Measurements from ENCODE around the gene CLIC3.
A peak's percentile ranks its signal among the peaks of the same experiment; 100 is the strongest.

The CLIC3 gene

GRCh38 chr9:137031904-137032640 is 35.7 kb upstream of the CLIC3 start, which contains the start of gene FUT7:
FUT7 (minus strand) TSS chr9:137032088; CDS start chr9:137031991, 97 bp downstream.
- DNase-seq (ENCODE audit: insufficient read length, low spot score): no peak
- FAIRE-seq: no peak

GRCh38 chr9:137030538-137031527 is 34.5 kb upstream of the CLIC3 start:
- DNase-seq (ENCODE audit: insufficient read length, low spot score) (no peak), FAIRE-seq (no peak)

- no peak for DNase-seq (ENCODE audit: insufficient read length, low spot score)
These were observed 33.6 kb upstream of the CLIC3 start for GRCh38 chr9:137030006-137030405.

DNA sequence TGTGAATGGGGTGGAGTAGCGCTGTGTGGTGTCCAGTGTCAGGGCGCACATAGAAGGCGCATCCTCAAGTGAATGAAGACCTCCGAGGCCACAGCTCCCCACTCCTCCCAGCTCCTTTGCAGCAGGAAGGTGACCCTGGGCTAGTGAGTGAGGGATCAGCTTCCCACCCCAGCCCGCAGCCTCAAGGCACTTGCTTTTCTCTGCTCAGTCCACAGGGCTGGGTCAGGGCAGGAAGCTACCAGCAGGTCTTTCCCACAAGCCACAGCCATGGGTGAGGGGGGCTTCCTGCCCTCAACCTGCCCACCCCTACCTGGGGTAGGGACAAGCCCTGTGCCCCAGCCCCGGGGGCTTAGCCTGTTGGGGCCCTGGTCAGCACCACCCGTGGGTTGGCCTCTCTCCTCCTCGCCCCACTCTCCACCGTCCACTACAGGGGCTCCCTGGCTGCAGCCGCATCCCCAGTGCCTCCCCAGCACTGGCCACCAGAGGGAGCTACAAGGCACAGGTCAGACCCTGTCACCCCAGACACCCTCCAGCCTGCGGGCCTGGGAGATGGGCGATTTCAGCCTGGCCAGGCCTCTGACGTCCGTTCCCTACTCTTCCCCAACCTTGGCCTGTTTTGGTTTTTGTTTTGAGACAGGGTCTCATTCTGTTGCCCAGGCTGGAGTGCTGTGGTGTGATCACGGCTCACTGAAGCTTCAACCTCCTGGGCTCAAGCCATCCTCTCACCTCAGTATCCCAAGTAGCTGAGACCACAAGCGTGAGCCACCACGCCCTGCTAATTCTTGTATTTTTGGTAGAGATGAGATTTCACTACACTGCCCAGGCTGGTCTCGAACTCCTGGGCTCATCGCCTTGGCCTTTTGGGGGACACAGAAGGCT is 32.9 kb upstream of the CLIC3 start:
- FAIRE-seq: peak; percentile 59
- DNase-seq (ENCODE audit: insufficient read length, low spot score): peak; percentile 74

More at GRCh38 chr9:137030006-137030405, 33.6 kb upstream of the CLIC3 start:
- FAIRE-seq: no peak

- peak; percentile 23 for FAIRE-seq
These were observed 32.1 kb upstream of the CLIC3 start for GRCh38 chr9:137028263-137029057.

DNA sequence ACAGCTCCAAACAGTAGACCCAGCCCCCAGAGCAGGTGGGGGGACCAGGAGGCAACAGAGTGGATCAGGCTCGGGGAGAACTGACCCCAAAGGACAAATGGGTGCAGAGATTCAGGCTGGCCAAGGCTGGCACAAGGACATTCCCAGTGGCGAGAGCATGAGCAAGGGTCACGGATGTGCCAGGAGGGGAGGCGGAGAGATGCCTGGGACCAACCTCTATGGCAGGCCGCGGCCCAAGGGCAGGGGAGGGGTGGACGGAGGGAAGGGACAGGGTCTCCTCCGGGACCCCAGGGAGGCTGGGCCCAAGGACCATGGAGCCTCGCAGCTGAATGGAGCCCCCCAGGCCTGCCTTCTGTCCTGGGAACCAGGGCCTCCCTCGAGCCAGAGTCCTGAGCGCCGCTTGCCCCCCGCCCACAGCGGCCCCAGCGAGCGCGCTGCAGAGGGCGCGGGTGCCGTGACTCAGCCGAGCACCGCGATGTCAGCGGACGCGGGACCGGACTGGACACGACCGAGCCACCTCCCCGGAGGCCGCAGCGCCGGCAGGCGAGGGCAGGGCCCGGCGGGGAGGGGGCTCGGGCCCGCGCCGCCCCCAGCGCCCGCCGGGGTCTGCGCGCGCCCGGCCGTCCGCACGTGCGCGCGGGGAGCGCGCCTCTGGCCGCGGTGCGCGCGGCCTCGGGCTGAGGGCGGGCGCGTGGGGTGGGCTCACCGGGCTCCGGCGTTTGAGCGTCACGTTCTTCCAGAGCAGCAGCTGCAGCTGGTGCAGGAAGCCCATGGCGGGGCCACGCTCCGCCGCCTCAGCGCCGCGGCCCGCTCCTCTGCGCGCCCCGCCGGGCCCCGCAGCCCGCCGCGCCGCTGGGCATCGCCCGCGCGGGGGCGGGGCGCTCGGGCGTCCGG is 31.2 kb upstream of the CLIC3 start, which contains the start of gene ABCA2:
TSS of gene ABCA2 (minus strand) at position 869 of the 894 bp plus-strand sequence. CDS start at position 772, 97 bp downstream.
- DNase-seq (ENCODE audit: insufficient read length, low spot score): no peak
- peak; percentile 60 for FAIRE-seq

More at GRCh38 chr9:137028263-137029057, 32.1 kb upstream of the CLIC3 start:
- DNase-seq (ENCODE audit: insufficient read length, low spot score): no peak

DNA sequence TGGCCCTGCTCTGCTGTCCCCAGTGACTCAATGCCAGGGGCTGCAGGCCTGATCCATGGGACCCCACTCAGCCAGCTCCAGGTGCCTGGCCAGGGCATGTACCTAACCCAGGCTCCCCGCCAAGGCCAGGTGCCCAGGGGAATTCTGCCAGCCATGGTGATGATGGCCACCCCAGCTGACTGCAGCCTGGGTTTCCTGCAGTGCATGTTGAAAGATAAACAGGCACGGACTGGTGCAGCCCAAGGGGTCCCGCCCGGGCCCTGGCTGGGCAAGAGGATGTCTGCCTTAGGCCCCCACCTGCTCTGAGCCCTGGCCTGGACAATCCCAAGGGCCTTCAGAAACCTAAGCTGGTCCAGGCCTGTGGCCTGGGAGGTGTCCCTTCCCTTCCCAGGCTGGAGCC is 30.5 kb upstream of the CLIC3 start:
- FAIRE-seq: no peak
- no peak for DNase-seq (ENCODE audit: insufficient read length, low spot score)

DNA sequence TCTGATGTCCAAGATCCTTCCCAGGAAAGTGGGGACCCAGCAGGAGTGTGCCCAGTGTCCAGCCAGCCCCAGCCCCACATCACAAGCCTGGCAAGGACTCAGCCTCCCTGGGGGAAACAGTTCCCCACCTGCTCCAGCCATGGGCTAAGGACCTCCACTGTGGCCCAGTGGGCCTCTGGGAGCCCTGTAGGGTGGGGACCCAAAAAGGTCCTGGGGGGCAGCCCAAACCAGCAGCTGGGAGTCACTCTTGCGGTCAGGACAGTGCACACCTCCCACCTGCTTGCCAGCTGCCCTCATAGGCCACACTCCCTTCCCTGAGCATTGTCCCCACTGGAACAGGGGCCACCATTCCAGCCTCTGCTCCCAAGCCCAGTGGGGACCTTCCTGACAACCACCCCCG is 30.0 kb upstream of the CLIC3 start:
- no peak for FAIRE-seq

DNA sequence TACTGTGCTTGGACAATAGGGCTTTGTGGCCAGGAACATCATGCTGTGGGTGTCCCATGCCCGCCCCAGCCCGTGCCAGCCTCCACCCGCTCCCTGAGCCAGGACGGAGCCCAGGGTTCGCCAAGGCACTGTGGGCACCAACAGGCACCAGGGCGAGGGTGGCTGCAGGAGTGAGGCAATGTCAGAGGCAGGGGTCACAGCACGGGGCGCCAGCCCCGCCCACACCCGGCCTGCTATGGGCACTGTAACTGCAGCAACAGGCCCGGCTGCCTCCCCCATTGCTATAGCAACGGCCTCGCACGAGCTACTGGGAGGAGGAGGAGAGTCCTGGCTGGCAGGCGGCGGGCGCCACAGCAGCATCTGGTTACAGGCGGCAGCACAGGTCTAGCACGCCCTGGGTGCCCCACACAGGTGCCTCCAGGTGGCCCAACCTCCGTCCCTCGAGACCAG is 29.2 kb upstream of the CLIC3 start:
- no peak for DNase-seq (ENCODE audit: insufficient read length, low spot score)
- no peak for FAIRE-seq

More for the DNA sequence above, 30.0 kb upstream of the CLIC3 start:
- DNase-seq (ENCODE audit: insufficient read length, low spot score): no peak

- DNase-seq (ENCODE audit: insufficient read length, low spot score): no peak
- FAIRE-seq: no peak
These were observed 27.2 kb upstream of the CLIC3 start for GRCh38 chr9:137023583-137023991.

GRCh38 chr9:137023157-137023556 is 26.8 kb upstream of the CLIC3 start:
- DNase-seq (ENCODE audit: insufficient read length, low spot score) (no peak), FAIRE-seq (no peak)

GRCh38 chr9:137022662-137023008 is 26.3 kb upstream of the CLIC3 start:
- FAIRE-seq (no peak), DNase-seq (ENCODE audit: insufficient read length, low spot score) (no peak)

GRCh38 chr9:137021979-137022661 is 25.8 kb upstream of the CLIC3 start:
- DNase-seq (ENCODE audit: insufficient read length, low spot score) (peak; percentile 45), FAIRE-seq (peak; percentile 58)

DNA sequence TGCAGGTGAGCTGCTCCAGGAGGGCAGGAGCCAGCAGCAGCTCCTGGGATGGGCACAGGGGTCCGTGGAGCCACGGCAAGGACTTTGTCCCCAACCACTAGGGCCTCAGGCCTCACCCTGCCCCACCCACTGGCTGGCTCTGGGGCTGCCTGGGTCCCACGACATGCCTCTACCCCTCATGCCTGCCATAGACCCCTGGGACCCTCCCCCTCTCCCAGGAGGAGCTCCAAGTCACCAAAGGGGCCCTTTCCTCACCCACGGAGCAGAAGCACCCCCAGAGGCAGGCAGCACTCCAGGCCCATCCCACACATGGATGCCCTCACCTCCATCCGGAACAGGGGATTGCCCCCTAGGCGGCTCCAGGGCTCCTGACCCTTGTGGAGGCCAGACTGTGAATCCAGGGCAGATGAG is 25.2 kb upstream of the CLIC3 start:
- FAIRE-seq (no peak), DNase-seq (ENCODE audit: insufficient read length, low spot score) (no peak)

GRCh38 chr9:137020771-137021567 is 24.6 kb upstream of the CLIC3 start:
- no peak for DNase-seq (ENCODE audit: insufficient read length, low spot score)
- no peak for FAIRE-seq

- no peak for FAIRE-seq
- DNase-seq (ENCODE audit: insufficient read length, low spot score): no peak
These were observed 23.7 kb upstream of the CLIC3 start for GRCh38 chr9:137019891-137020683.

Data from HTR-8/SVneo (cell line).